KOPT-K1 (cell line): ENCODE results near the gene SH3BP5.
A peak's percentile ranks its signal among the peaks of the same experiment; 100 is the strongest.
"Not testable (repeated sequence)": the region's sequence is repeated elsewhere in the genome, so short reads cannot be mapped to it uniquely, and the experiment has no call there.

Experiments used
- H3K27ac ChIP-seq: fragments of 200-600 bp; sonication (generic); 2 replicates; pipeline ENCODE4 v1.5.1; 2016; ENCODE audit warnings: antibody characterized with exemption, mild to moderate bottlenecking, low read depth, low read length; ENCODE audit not compliant: poor library complexity, severe bottlenecking
- H3K36me3 ChIP-seq: fragments of 200-600 bp; sonication (generic); 2 replicates; pipeline ENCODE4 v1.5.1; 2017; ENCODE audit warnings: antibody characterized with exemption, mild to moderate bottlenecking, low read length, moderate library complexity; ENCODE audit not compliant: insufficient read depth
- H3K9me3 ChIP-seq: fragments of 200-600 bp; sonication (generic); 2 replicates; pipeline ENCODE4 v1.5.1; 2017; ENCODE audit warnings: antibody characterized with exemption, low read length, mild to moderate bottlenecking; ENCODE audit not compliant: insufficient read depth, poor library complexity, severe bottlenecking

Gene SH3BP5, protein sequence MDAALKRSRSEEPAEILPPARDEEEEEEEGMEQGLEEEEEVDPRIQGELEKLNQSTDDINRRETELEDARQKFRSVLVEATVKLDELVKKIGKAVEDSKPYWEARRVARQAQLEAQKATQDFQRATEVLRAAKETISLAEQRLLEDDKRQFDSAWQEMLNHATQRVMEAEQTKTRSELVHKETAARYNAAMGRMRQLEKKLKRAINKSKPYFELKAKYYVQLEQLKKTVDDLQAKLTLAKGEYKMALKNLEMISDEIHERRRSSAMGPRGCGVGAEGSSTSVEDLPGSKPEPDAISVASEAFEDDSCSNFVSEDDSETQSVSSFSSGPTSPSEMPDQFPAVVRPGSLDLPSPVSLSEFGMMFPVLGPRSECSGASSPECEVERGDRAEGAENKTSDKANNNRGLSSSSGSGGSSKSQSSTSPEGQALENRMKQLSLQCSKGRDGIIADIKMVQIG

DNA sequence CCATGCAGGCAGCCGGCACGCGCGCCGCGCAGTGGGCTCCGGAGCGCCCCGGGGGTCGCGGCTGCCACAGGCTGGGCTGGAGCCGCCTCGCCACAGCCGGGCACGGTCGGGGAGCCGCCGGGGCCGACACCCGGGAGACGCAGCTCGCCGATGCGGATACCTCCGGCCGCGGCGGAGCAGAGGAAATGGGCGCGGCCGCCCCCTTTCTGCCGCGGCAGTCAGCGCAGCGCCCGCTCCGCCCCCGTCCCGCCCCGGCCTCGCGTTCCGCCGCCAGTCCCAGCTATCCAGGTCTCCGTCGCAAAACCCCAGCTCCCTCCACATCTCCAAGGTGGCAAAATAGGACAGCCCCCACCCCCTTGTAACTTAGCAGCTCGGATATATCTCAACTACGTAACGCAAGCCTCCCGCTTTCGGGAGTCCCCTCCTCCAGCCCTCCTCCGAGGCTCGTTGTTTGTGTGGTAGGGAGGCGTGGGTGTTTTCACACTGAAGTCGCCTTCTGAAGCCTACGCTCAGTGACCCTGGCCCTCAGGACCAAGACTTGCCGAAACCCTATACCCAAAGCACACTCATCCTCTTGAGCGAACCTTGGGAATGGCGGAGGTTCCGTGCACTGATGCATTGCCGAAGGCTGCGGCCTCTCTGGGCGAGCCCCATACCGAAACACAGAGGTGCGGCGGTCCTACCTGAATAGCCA is at the start of gene SH3BP5:
Gene SH3BP5, minus strand, starts transcription at position 182 of the 694 bp plus-strand sequence. Its CDS starts 178 bp downstream, at position 4.
- peak within 1 kb of the TSS; percentile 35 for H3K27ac ChIP-seq
- H3K9me3 ChIP-seq, result no peaks in the 10 kb centered on the region
- H3K36me3 ChIP-seq, result no peaks in the 10 kb centered on the region

DNA sequence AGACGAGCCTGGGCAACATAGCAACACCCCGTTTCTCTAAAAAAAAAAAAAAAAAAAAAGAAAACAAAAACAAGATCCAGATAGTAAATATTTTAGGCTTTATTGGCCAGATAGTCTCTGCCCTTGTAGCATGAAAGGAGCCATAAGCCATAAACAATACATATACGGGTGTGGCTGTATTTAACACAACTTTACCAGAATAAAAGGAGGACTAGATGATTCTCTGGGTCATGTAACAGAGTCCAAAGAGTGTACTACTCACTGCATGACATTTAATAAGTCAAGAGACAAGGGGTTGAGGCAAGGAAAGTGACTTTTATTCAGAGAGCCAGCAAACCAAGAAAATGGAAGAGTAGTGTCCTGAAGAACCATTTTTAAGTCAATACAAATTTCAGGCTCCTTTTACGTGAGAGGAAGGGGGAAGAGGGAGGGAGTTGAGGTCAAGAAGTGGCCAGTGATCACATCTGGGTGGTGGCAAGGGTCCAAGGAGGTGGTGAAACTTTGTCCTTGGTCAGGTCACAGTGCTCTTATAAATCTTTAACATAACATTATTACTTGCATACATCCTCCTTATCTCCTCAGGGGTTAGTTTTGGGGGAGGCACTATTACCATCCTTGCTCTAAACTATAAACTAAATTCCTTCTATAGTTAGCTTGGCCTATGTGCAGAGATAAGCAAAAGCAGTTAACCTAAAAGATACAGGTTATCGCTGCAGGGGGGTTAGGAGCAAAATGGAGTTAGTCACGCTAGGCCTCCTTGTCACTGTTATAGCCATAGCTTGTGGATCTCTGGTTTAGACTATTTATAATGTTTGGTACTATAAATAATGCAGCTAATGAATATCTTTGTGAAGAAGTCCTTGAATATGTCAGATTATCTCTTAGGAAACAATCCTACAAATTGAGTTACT is 48.8 kb upstream of the SH3BP5 start:
- Histone ChIP-seq H3K27ac (no peak overlapping the region), H3K36me3 (no peaks in the 10 kb centered on the region), H3K9me3 (peaks cover 4% of the 10 kb centered on the region)

DNA sequence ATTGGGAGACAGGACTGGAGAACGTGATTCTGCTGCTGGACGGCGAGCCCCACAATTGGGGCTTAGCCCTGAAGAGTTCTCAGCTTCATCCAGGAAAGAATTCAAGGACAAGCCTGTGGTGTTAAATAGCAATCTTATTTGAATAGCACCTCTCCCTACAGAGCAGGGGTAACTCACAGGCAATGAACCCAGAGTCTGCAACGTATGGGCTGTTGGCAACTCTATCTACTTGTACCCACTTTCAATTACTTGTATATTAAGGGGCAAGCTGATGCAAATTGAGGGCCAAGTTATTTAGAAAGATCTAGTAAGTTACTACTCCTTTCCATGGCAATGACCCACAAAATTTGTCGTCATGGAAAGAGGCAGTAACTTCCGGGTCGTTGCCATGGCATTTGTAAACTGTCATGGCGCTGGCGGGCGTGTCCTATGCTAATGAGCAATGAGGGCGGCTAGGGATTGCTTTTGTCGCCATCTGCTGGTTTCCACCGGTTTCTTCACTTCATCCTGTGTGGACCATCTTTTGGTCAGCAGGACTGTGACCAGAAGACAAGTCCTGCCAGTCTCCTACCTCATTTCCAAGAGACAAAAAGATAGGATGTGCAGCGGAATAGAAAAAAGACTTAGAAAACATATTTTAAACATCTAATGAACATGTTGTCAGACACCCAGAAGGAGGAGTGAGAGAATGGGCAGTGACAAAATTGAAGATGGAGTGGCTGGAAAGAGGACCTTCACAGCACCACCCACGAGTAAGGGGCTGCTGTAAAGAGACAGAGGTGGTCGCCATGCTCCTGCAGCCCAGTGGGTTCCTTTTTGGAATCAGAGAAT is 45.8 kb upstream of the SH3BP5 start:
- Histone ChIP-seq H3K27ac (no peak overlapping the region), H3K9me3 (no peaks in the 10 kb centered on the region), H3K36me3 (no peaks in the 10 kb centered on the region)

DNA sequence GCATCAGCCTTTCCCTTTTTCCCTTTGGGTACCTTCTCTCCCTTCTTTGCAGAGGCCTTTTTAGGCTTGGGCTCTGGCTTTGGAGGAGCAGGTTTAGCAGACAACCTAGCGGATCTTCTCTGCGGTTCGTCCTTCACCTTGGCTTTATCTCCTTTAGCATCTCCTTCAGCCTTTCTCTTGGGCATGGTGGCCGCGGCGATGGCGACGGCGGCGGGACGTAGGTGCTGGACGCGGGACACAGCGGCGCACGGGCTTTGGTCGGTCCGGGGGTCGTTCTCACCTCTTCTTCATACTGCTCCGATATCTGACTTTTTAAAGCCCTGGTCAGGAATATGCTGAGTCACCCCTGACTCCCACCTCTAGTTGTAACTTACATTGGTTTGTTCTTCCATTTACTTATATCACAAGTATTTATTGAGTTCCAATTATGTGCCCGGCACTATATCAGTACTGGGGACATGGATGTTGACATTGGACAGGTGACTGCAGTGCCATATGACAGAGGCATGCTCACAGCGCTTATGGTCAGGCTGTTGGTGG is 43.1 kb upstream of the SH3BP5 start:
- H3K9me3 ChIP-seq, result no peaks in the 10 kb centered on the region
- no peaks in the 10 kb centered on the region for H3K36me3 ChIP-seq
- no peak overlapping the region for H3K27ac ChIP-seq

DNA sequence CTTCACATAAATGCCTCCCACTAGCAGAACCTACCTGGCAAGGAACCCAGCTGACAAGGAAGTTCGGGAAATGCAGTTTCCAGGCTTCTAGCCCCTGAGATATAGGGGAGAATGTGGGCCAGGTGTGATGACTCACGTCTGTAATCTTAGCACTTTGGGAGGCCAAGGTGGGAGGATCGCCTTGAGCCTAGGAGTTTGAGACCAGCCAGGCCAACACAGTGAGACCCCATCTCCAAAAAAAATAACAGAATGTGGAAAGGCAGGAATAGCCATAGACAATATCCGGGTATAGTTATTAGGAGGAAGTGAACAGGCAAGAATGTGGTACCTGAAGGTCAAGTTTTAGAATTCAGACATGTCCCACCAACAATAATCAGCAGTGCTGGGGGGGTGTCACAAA is 40.5 kb upstream of the SH3BP5 start:
- no peak overlapping the region for H3K27ac ChIP-seq
- no peaks in the 10 kb centered on the region for H3K9me3 ChIP-seq
- H3K36me3 ChIP-seq, result no peaks in the 10 kb centered on the region

DNA sequence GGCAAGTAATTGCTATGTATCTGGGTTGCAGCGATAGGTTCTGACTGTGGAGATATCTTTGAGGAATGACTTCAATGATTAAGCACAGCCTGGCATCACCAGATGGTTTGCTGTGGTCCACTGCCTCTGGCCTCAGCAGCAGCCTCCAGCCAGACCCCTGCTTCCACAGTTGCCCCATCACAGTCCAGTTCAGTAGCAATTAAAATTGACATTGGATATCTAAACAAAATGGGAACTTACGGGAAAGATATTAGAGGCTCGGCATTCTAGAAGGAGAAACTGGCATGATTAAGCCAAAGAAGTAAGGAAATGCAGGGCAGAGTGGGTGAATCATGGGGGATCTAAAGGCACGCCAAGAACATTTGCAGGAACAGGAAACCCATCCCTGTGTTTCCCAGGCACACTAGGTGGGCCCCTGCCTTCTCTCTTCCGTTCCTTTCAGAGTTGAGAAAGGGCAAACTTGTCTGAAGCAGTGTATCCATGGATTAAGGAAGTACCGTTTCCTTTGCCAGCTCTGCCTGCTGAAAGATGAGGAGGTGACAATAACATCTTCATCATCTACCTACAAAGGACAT is 36.3 kb upstream of the SH3BP5 start:
- no peaks in the 10 kb centered on the region for H3K36me3 ChIP-seq
- no peak overlapping the region for H3K27ac ChIP-seq
- H3K9me3 ChIP-seq, result no peaks in the 10 kb centered on the region

DNA sequence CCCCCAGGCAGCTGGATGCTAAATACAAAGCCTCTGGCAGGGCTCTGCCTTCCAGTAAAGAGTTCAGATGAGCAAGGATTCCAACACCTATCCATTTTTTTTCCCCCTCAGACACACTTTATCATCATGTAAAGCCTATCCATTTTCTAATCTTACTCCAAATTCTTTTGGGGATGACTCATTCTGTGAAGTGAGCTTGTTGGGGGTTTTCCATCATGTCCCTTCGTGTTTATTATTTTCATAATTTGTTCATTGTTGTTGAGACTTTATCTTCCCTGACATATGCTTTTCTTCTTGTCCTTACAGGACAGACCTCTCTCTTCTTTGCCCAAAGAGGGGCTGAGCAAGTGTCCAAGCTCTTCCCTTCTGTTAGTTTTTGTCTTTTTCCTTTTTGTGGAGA is 34.7 kb upstream of the SH3BP5 start:
- Histone ChIP-seq H3K36me3 (no peaks in the 10 kb centered on the region), H3K9me3 (no peaks in the 10 kb centered on the region), H3K27ac (no peak overlapping the region)

DNA sequence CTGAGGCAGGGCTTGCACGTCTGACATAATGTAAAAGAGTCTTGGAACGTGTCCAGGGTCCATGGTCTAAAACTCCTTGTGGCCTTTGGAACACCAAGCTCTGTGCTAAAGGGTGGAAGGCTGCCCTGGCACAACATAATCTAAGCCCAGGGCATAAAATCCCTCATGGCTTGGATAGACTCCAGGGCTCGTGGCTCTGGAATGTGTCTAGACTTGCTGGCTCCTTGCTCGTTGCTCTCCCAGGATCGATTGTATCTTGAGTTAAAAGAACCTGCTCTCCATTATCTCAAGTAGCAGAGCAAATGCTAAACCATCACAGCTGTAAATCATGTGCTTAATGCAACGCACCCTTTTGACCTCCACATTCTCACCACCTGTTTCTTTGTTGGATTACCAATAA is 31.7 kb upstream of the SH3BP5 start:
- not testable (repeated sequence) for H3K36me3 ChIP-seq, H3K27ac ChIP-seq, H3K9me3 ChIP-seq

DNA sequence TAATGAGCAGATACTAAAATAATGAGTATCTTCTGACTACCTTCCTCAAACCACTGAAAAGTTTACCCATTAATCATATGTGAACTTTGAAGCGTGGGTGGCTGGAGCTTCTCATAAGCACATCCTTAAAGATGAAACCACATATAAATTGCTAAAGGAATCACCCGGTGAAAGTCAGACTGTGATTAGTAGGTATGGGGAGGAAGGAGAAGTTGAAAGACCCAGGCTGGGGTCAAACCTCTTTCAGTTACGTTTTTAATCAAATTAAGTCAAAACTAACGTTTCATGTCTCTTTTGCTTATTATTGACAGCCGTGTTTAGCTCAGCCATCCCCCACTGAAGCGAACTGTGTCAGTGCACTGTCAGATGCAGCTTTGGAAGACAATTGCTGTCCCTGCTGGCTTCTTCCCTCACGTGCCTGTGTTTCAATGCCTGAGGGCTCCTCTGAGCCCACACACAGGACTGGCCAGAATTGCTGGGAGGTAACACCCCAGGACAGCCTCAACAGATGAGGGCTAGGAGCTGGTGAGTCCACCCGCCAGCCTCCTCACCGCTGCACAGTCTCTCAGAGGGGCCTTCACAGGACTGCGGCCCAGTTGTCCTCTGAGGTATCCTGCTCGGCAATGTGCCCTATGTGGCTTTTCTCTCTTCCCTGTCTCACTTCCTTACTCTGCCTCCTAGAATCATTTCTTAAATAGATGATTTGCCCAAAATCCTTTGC is 29.3 kb upstream of the SH3BP5 start:
- no peaks in the 10 kb centered on the region for H3K9me3 ChIP-seq
- no peak overlapping the region for H3K27ac ChIP-seq
- H3K36me3 ChIP-seq, result no peaks in the 10 kb centered on the region

DNA sequence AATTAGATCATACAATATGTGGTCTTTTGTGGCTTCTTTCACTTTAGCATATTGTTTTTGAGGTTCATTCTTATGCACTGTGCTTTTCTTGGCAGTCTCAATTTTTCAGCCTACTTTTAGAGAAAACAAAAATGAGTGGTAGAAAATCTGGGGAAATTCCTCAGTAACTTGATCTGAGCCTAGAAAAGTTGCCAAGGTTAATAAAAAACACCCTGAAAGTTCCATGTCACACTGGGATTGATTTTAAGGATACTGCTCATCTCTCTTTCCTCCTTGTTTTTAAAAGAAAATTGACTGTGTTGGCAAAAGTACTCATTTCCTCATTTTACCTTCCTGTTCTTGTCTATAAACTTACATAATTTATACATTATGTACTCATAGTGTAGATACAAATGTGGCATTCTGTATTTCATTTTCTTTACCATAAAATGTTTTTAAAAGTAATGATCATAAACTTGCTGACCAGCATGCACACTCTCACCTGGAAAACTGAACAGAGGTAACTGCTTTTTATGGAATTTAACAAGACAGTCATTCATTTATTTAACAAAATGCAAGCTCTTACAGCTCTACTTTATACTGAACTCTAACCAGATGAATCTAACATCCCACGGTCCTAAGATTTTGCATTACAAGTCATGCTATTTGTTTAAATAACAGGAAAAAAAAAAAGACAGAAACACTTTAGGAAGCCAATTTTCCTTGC is 28.6 kb upstream of the SH3BP5 start:
- no peaks in the 10 kb centered on the region for H3K9me3 ChIP-seq
- no peak overlapping the region for H3K27ac ChIP-seq
- no peaks in the 10 kb centered on the region for H3K36me3 ChIP-seq

DNA sequence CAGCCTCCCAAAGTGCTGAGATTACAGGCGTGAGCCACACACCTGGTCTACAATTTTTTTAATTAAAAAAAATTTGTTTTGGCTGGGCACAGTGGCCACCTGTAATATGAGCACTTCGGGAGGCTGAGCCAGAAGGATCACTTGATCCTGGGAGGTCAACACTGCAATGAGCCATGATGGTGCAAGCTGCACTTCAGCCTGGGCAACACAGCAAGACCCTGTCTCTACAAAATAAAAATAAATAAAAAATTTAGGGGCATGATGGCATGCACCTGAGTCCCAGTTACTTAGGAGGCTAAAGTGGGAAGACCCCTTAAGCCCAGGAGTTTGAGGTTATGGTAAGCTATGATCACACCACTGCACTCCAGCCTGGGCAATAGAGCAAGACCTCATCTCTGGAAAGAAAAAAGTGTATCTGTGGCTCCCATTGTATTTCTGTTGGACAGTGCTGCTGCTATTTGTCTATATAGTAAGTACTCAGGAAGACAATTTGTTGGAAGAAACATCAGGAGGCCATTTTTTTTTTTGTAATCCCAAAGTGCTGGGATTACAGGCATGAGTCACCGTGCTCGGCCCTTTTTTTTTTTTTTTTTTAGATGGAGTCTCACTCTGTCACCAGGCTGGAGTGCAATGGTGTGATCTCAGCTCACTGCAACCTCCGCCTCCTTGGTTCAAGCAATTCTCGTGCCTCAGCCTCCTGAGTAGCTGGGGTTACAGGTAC is 27.5 kb upstream of the SH3BP5 start:
- no peaks in the 10 kb centered on the region for H3K9me3 ChIP-seq
- no peak overlapping the region for H3K27ac ChIP-seq
- H3K36me3 ChIP-seq, result no peaks in the 10 kb centered on the region

DNA sequence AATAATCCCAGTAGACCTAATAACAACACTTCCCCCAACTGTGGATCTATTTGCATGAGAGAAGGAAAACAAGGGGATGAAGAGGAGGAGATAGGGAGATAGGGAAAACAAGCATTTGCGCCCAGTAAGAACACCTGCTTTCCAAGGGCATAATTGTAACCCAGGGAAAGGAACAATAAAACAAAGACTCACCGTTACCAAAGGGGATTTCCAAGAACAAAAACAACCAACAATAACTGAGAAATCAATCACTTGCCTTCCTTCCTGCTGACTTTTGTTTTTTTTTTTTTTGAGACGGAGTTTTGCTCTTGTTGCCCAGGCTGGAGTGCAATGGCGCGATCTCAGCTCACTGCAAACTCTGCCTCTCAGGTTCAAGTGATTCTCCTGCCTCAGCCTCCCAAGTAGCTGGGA is 24.3 kb upstream of the SH3BP5 start:
- peak overlapping the region; percentile 37 for H3K27ac ChIP-seq
- not testable (repeated sequence) for H3K9me3 ChIP-seq, H3K36me3 ChIP-seq
